Body of pancreas (tissue), 4 donors: ENCODE results near the gene PRTG.

Source experiments
- CTCF ChIP-seq, 7 experiments: fragments of 450-650 bp in 4 of 7; fragments of 200-600 bp in 3 of 7; sonication (generic) in 3 of 7; IDR thresholded peaks; one replicate each; pipeline ENCODE4 v1.5.1; 2016 to 2019; ENCODE audit warnings: antibody characterized with exemption in 7 of 7
- POLR2A ChIP-seq, 3 donors: fragments of 450-650 bp; IDR thresholded peaks; one replicate each; pipeline ENCODE4 v1.6.1; 2016; ENCODE audit warnings: antibody characterized with exemption in 3 of 3, mild to moderate bottlenecking in 2 of 3

GRCh38 chr15:55564347-55565145 lies 178.4 kb downstream of the PRTG start:
- no peak for TF ChIP-seq CTCF (IDR thresholded peaks at IDR 0.05)
- no peak for TF ChIP-seq POLR2A (IDR thresholded peaks at IDR 0.05)
